ENCODE results near the gene MAP2K5. TPM values are rescaled to one million over a fixed set of nuclear protein-coding genes. Genes with fewer than 3 reads are reported as not detected.

The MAP2K5 gene
- total RNA-seq, 1 donor from 2014 or later, result 1.1 TPM

GRCh38 chr15:67785431-67785830 is 242.9 kb downstream of the MAP2K5 start:
- H3K4me1 ChIP-seq, result no peaks in the 10 kb centered on the region
- H3K4me3 ChIP-seq, result no peak overlapping the region
- no peak for DNase-seq (ENCODE audit: low spot score in 2 of 2)
- H3K36me3 ChIP-seq, result no peaks in the 10 kb centered on the region
- no peak for TF ChIP-seq CTCF (IDR thresholded peaks at IDR 0.05)
- H3K27me3 ChIP-seq, result no peaks in the 10 kb centered on the region
- H3K9me3 ChIP-seq, result no peaks in the 10 kb centered on the region
- intact Hi-C loops (cut with DNase I), result no loop called here
- no peak overlapping the region for H3K27ac ChIP-seq

GRCh38 chr15:67786646-67787045 is 244.1 kb downstream of the MAP2K5 start:
- no peaks in the 10 kb centered on the region for H3K36me3 ChIP-seq
- no peaks in the 10 kb centered on the region for H3K27me3 ChIP-seq
- H3K27ac ChIP-seq, result no peak overlapping the region
- no peaks in the 10 kb centered on the region for H3K4me1 ChIP-seq
- intact Hi-C loops (cut with DNase I), result no loop called here
- TF ChIP-seq CTCF (IDR thresholded peaks at IDR 0.05), result no peak
- no peak for DNase-seq (ENCODE audit: low spot score in 2 of 2)
- no peak overlapping the region for H3K4me3 ChIP-seq
- no peaks in the 10 kb centered on the region for H3K9me3 ChIP-seq

- Histone ChIP-seq H3K4me1 (no peaks in the 10 kb centered on the region), H3K36me3 (no peaks in the 10 kb centered on the region), H3K27me3 (no peaks in the 10 kb centered on the region), H3K27ac (no peak overlapping the region), H3K9me3 (no peaks in the 10 kb centered on the region), H3K4me3 (no peak overlapping the region)
- intact Hi-C loops (cut with DNase I), result no loop called here
- DNase-seq (ENCODE audit: low spot score in 2 of 2), result no peak
- no peak for TF ChIP-seq CTCF (IDR thresholded peaks at IDR 0.05)
Measured at GRCh38 chr15:67788986-67789385, 246.5 kb downstream of the MAP2K5 start.

GRCh38 chr15:67790610-67791319 is 248.3 kb downstream of the MAP2K5 start:
- no peaks in the 10 kb centered on the region for H3K36me3 ChIP-seq
- no peak for TF ChIP-seq CTCF (IDR thresholded peaks at IDR 0.05)
- no peak overlapping the region for H3K27ac ChIP-seq
- intact Hi-C loops (cut with DNase I), result no loop called here
- no peaks in the 10 kb centered on the region for H3K4me1 ChIP-seq
- no peak overlapping the region for H3K4me3 ChIP-seq
- no peaks in the 10 kb centered on the region for H3K27me3 ChIP-seq
- DNase-seq (ENCODE audit: low spot score in 2 of 2), result no peak
- peaks cover 5 to 11% of the 10 kb centered on the region in 2 donors for H3K9me3 ChIP-seq

- H3K27ac ChIP-seq, result no peak overlapping the region
- no peak for DNase-seq (ENCODE audit: low spot score in 2 of 2)
- no peak overlapping the region for H3K4me3 ChIP-seq
- TF ChIP-seq CTCF (IDR thresholded peaks at IDR 0.05), result no peak
- H3K9me3 ChIP-seq, result peaks cover 5 to 11% of the 10 kb centered on the region in 2 donors
- H3K4me1 ChIP-seq, result no peaks in the 10 kb centered on the region
- no peaks in the 10 kb centered on the region for H3K36me3 ChIP-seq
- H3K27me3 ChIP-seq, result no peaks in the 10 kb centered on the region
- intact Hi-C loops (cut with DNase I), result no loop called here
Measured at GRCh38 chr15:67792250-67792942, 249.9 kb downstream of the MAP2K5 start.

Measured in ascending aorta (tissue), 2 donors.